Ramos (cell line): ENCODE measurements around the gene FRMD4A.

Source experiments
- in situ Hi-C: fragments of 300-500 bp; cut with MboI; formaldehyde crosslinking; loops from one replicate; pipeline ENCODE4 v1.14.3; 2022; ENCODE audit warnings: low sequenced_read_pairs; ENCODE audit not compliant: unreplicated experiment

Gene FRMD4A

GRCh38 chr10:14330388-14331061 lies at the start of gene FRMD4A:
TSS of gene FRMD4A (minus strand) at chr10:14330924.
- in situ Hi-C loops: no loop called here

GRCh38 chr10:14379556-14380280 lies 49.0 kb upstream of the FRMD4A start:
- in situ Hi-C loops: no loop called here

GRCh38 chr10:14378387-14378960 lies 47.8 kb upstream of the FRMD4A start:
- in situ Hi-C loops: no loop called here

GRCh38 chr10:14377591-14378175 lies 47.0 kb upstream of the FRMD4A start:
- in situ Hi-C loops: no loop called here

- in situ Hi-C loops: no loop called here
Observed at GRCh38 chr10:14374745-14375445, 44.2 kb upstream of the FRMD4A start.

GRCh38 chr10:14372606-14373005 lies 41.9 kb upstream of the FRMD4A start:
- in situ Hi-C loops: no loop called here

GRCh38 chr10:14371581-14371980 lies 40.9 kb upstream of the FRMD4A start:
- in situ Hi-C loops: no loop called here

- in situ Hi-C loops: no loop called here
Observed at GRCh38 chr10:14370894-14371293, 40.2 kb upstream of the FRMD4A start.

- in situ Hi-C loops: no loop called here
Observed at GRCh38 chr10:14369906-14370305, 39.2 kb upstream of the FRMD4A start.

- in situ Hi-C loops: no loop called here
Observed at GRCh38 chr10:14366760-14367159, 36.0 kb upstream of the FRMD4A start.

GRCh38 chr10:14365266-14365665 lies 34.5 kb upstream of the FRMD4A start:
- in situ Hi-C loops: no loop called here

GRCh38 chr10:14362104-14362503 lies 31.4 kb upstream of the FRMD4A start:
- in situ Hi-C loops: no loop called here

GRCh38 chr10:14360961-14361360 lies 30.2 kb upstream of the FRMD4A start:
- in situ Hi-C loops: no loop called here

GRCh38 chr10:14360515-14360914 lies 29.8 kb upstream of the FRMD4A start:
- in situ Hi-C loops: no loop called here

GRCh38 chr10:14358886-14359573 lies 28.3 kb upstream of the FRMD4A start:
- in situ Hi-C loops: no loop called here

GRCh38 chr10:14356921-14357320 lies 26.2 kb upstream of the FRMD4A start:
- in situ Hi-C loops: no loop called here

- in situ Hi-C loops: no loop called here
Observed at GRCh38 chr10:14355750-14356149, 25.0 kb upstream of the FRMD4A start.

- in situ Hi-C loops: no loop called here
Observed at GRCh38 chr10:14353291-14353913, 22.7 kb upstream of the FRMD4A start.

GRCh38 chr10:14350006-14350405 lies 19.3 kb upstream of the FRMD4A start:
- in situ Hi-C loops: no loop called here

- in situ Hi-C loops: no loop called here
Observed at GRCh38 chr10:14349081-14349480, 18.4 kb upstream of the FRMD4A start.
